DOHH2 (cell line): ENCODE measurements around the gene BABAM2.

Experiments
- H3F3A ChIP-seq: fragments of 200-600 bp; sonication (generic), shearing (Covaris generic); 2 replicates; pipeline ENCODE4 v1.6.0; 2016; ENCODE audit warnings: antibody characterized with exemption, mild to moderate bottlenecking; ENCODE audit not compliant: control insufficient read depth, insufficient read depth
- H3K27ac ChIP-seq: fragments of 200-600 bp; sonication (generic); 2 replicates; pipeline ENCODE4 v1.5.1; 2014; ENCODE audit warnings: low read depth, mild to moderate bottlenecking, low read length, moderate library complexity
- H3K27me3 ChIP-seq: fragments of 200-600 bp; sonication (generic); 2 replicates; pipeline ENCODE4 v1.6.1; 2014; ENCODE audit warnings: mild to moderate bottlenecking, low read length, mixed read lengths; ENCODE audit not compliant: control insufficient read depth
- H3K36me3 ChIP-seq: fragments of 200-600 bp; sonication (generic); 2 replicates; pipeline ENCODE4 v1.6.1; 2014; ENCODE audit warnings: mild to moderate bottlenecking, low read length, moderate library complexity, mixed read lengths; ENCODE audit not compliant: control insufficient read depth
- H3K4me1 ChIP-seq: fragments of 200-600 bp; sonication (generic); 2 replicates; pipeline ENCODE4 v1.6.1; 2014; ENCODE audit warnings: mild to moderate bottlenecking, low read length, mixed read lengths; ENCODE audit not compliant: control insufficient read depth
- H3K4me2 ChIP-seq: fragments of 200-600 bp; sonication (generic); 2 replicates; pipeline ENCODE4 v1.6.0; 2014; ENCODE audit warnings: mild to moderate bottlenecking, low read length, moderate library complexity
- H3K4me3 ChIP-seq: fragments of 200-600 bp; sonication (generic); 2 replicates; pipeline ENCODE4 v1.5.1; 2014; ENCODE audit warnings: mild to moderate bottlenecking, low read length, mixed read lengths
- H3K79me2 ChIP-seq: fragments of 200-600 bp; sonication (generic); 2 replicates; pipeline ENCODE4 v1.6.1; 2014; ENCODE audit warnings: mild to moderate bottlenecking, low read length, mixed read lengths; ENCODE audit not compliant: control insufficient read depth
- H3K9me2 ChIP-seq: fragments of 200-600 bp; sonication (generic); replicated peaks from 2 replicates; pipeline ENCODE4 v1.6.1; 2014; ENCODE audit warnings: mild to moderate bottlenecking, low read length, mixed read lengths; ENCODE audit not compliant: control insufficient read depth
- H3K9me3 ChIP-seq: fragments of 200-600 bp; sonication (generic); 2 replicates; pipeline ENCODE4 v1.6.1; 2014; ENCODE audit warnings: antibody characterized with exemption, low read length, mixed read lengths; ENCODE audit not compliant: control insufficient read depth, insufficient read depth
- H4K20me1 ChIP-seq: fragments of 200-600 bp; sonication (generic); 2 replicates; pipeline ENCODE4 v1.6.0; 2014; ENCODE audit warnings: low read depth, mild to moderate bottlenecking, antibody characterized with exemption, low read length, moderate library complexity; ENCODE audit not compliant: control insufficient read depth, insufficient read depth
- EZH2phosphoT487 ChIP-seq: fragments of 200-600 bp; sonication (generic); IDR thresholded peaks from 2 replicates; pipeline ENCODE4 v1.6.1; 2017; ENCODE audit warnings: borderline replicate concordance, mild to moderate bottlenecking, antibody characterized with exemption, low read length, moderate library complexity, mixed read lengths
- TF ChIP-seq, protein P1 (sequence below): fragments of 200-600 bp; sonication (generic); IDR thresholded peaks from one replicate; pipeline ENCODE4 v1.5.1; 2014; ENCODE audit warnings: antibody characterized with exemption, mild to moderate bottlenecking, low read depth, low read length; ENCODE audit not compliant: poor library complexity, severe bottlenecking

The BABAM2 gene

DNA sequence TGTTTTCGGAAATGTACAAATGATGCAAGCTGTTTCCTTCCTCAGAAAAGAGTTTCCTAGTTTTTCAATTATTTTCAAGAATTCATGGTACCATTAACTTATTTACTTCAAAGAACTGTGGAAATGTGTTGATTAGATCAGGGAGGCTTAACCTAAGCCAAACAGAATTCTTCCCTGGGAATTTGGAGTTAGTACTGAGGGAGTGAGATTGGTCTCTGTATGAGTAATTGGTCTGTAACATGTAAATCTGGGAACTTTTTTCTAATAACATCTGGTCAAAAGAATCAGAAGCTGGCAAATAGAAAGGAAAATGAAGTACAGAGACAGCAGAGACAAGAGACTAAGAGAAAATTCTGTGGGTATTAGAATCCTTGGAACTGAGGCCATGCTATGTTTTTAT is 145.8 kb downstream of the BABAM2 start:
- no peak overlapping the region for H3K4me2 ChIP-seq
- no peaks in the 10 kb centered on the region for H3F3A ChIP-seq
- H3K4me3 ChIP-seq, result no peak overlapping the region
- H3K27me3 ChIP-seq, result no peaks in the 10 kb centered on the region
- no peak overlapping the region for H3K27ac ChIP-seq
- no peaks in the 10 kb centered on the region for H3K9me3 ChIP-seq
- H3K9me2 ChIP-seq, result no peaks in the 10 kb centered on the region
- no peaks in the 10 kb centered on the region for H3K36me3 ChIP-seq
- TF ChIP-seq, protein P1, sequence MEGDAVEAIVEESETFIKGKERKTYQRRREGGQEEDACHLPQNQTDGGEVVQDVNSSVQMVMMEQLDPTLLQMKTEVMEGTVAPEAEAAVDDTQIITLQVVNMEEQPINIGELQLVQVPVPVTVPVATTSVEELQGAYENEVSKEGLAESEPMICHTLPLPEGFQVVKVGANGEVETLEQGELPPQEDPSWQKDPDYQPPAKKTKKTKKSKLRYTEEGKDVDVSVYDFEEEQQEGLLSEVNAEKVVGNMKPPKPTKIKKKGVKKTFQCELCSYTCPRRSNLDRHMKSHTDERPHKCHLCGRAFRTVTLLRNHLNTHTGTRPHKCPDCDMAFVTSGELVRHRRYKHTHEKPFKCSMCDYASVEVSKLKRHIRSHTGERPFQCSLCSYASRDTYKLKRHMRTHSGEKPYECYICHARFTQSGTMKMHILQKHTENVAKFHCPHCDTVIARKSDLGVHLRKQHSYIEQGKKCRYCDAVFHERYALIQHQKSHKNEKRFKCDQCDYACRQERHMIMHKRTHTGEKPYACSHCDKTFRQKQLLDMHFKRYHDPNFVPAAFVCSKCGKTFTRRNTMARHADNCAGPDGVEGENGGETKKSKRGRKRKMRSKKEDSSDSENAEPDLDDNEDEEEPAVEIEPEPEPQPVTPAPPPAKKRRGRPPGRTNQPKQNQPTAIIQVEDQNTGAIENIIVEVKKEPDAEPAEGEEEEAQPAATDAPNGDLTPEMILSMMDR, result no peak
- TF ChIP-seq EZH2phosphoT487, result no peak
- no peaks in the 10 kb centered on the region for H3K4me1 ChIP-seq
- H4K20me1 ChIP-seq, result no peaks in the 10 kb centered on the region
- H3K79me2 ChIP-seq, result no peaks in the 10 kb centered on the region

DNA sequence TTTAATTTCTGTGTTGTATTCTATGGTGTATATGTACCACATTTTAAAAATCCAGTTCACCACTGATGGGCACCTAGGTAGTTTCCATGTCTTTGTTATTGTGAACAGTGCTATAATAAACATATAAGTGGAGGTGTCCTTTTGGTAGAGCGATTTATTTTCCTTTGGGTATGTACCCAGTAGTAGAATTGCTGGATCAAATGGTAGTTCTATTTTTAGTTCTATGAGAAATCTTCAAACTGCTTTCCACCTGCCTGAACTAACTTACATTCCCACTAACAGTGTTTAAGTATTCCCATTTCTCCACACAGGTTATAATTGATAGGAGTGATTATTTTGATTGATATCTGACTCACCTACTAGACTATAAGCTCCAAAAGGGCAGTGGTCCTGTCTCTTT is 148.2 kb downstream of the BABAM2 start:
- Histone ChIP-seq H3K4me2 (no peak overlapping the region), H3K4me3 (no peak overlapping the region), H3K9me2 (no peaks in the 10 kb centered on the region), H3K4me1 (no peaks in the 10 kb centered on the region), H3F3A (no peaks in the 10 kb centered on the region), H3K27ac (no peak overlapping the region), H4K20me1 (no peaks in the 10 kb centered on the region), H3K9me3 (no peaks in the 10 kb centered on the region), H3K27me3 (no peaks in the 10 kb centered on the region), H3K36me3 (no peaks in the 10 kb centered on the region), H3K79me2 (no peaks in the 10 kb centered on the region)
- TF ChIP-seq, protein P1, result no peak
- TF ChIP-seq EZH2phosphoT487, result no peak

DNA sequence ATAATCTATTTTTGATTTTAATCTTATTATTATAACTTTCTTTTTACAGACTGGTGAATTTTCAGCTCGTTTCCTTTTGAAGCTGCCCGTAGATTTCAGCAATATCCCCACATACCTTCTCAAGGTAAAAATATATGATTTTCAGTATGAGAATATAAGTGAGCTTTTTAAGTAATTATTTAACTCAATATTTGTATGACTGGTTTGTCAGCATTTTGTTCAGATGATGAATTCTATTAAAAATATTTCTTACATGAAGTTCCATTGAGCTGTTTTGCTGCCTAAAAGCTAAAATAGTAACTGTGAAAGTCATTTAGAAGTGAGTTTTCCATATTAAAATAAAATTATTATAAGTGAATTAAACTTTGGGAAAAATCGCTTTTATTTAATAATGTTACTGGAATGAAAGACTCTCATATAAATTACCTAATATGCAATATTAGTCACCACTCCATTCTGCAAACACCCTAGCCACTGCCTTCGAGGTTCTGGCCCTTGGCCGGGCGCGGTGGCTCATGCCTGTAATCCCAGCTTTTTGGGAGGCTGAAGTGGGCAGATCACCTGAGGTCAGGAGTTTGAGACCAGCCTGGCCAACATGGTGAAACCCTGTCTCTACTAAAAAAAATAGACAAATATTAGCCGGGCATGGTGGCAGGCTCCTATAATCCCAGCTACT is 155.3 kb downstream of the BABAM2 start:
- no peaks in the 10 kb centered on the region for H3F3A ChIP-seq
- H3K4me3 ChIP-seq, result no peak overlapping the region
- TF ChIP-seq, protein P1, result no peak
- TF ChIP-seq EZH2phosphoT487, result no peak

More for the DNA sequence above, 155.3 kb downstream of the BABAM2 start:
- Histone ChIP-seq H3K4me2 (no peak overlapping the region), H3K79me2 (no peaks in the 10 kb centered on the region), H3K4me1 (no peaks in the 10 kb centered on the region), H3K36me3 (no peaks in the 10 kb centered on the region), H3K27me3 (no peaks in the 10 kb centered on the region), H3K9me2 (no peaks in the 10 kb centered on the region), H3K27ac (no peak overlapping the region), H3K9me3 (no peaks in the 10 kb centered on the region), H4K20me1 (no peaks in the 10 kb centered on the region)
